Liver (tissue), 9 donors: ENCODE results near the gene FGD2. TPM values are rescaled to one million over a fixed set of nuclear protein-coding genes. Genes with fewer than 3 reads are reported as not detected.

Experiments
- DNase-seq: peaks from one replicate; pipeline ENCODE4 v3.0.0-alpha.2; 2017; ENCODE audit warnings: low spot score
- H3K27ac ChIP-seq, 2 donors: one replicate each; pipeline ENCODE4 v1.7.0; 2013; ENCODE audit warnings: inconsistent platforms in 2 of 2, low read length in 2 of 2, control low read depth in 1 of 2, low read depth in 1 of 2, mild to moderate bottlenecking in 1 of 2
- H3K27me3 ChIP-seq, 4 donors: one replicate each; pipeline versions ENCODE4 v1.6.1 to v1.7.0; 2013; ENCODE audit warnings: low read length in 3 of 4, inconsistent platforms in 1 of 4, mild to moderate bottlenecking in 1 of 4, moderate library complexity in 1 of 4; ENCODE audit not compliant: control insufficient read depth in 4 of 4, insufficient read depth in 4 of 4
- H3K36me3 ChIP-seq, 4 donors: one replicate each; pipeline versions ENCODE4 v1.6.1 to v1.7.0; 2013; ENCODE audit warnings: low read length in 3 of 4, mild to moderate bottlenecking in 3 of 4, low read depth in 1 of 4, moderate library complexity in 1 of 4; ENCODE audit not compliant: control insufficient read depth in 4 of 4, insufficient read depth in 3 of 4
- H3K4me1 ChIP-seq, 4 donors: one replicate each; pipeline versions ENCODE4 v1.6.1 to v1.7.0; 2013; ENCODE audit warnings: low read length in 3 of 4, mild to moderate bottlenecking in 3 of 4, moderate library complexity in 1 of 4; ENCODE audit not compliant: control insufficient read depth in 4 of 4, insufficient read depth in 4 of 4
- H3K4me3 ChIP-seq, 3 donors: one replicate each; pipeline versions ENCODE4 v1.6.1 to v1.7.0; 2013; ENCODE audit warnings: low read length in 3 of 3, control low read depth in 1 of 3, low read depth in 1 of 3, mild to moderate bottlenecking in 1 of 3
- H3K9ac ChIP-seq, 2 donors: one replicate each; pipeline ENCODE4 v1.7.0; 2013; ENCODE audit warnings: low read length in 2 of 2, mild to moderate bottlenecking in 2 of 2, moderate library complexity in 2 of 2, control low read depth in 1 of 2, low read depth in 1 of 2
- H3K9me3 ChIP-seq, 4 donors: one replicate each; pipeline versions ENCODE4 v1.6.1 to v1.7.0; 2013; ENCODE audit warnings: low read length in 3 of 4; ENCODE audit not compliant: control insufficient read depth in 4 of 4
- EGR1 ChIP-seq, 2 donors: IDR thresholded peaks; 2 replicates each; pipeline ENCODE4 v1.6.1; 2016 to 2018; ENCODE audit warnings: antibody characterized with exemption in 2 of 2, low read depth in 2 of 2
- FOXA1 ChIP-seq: IDR thresholded peaks from 2 replicates; pipeline ENCODE4 v1.6.1; 2016; ENCODE audit warnings: antibody characterized with exemption
- FOXA2 ChIP-seq: IDR thresholded peaks from 2 replicates; pipeline ENCODE4 v1.6.1; 2016; ENCODE audit warnings: antibody characterized with exemption
- GABPA ChIP-seq, 2 donors: IDR thresholded peaks in 1 of 2; conservative IDR thresholded peaks in 1 of 2; 2 replicates each; pipeline ENCODE4 v1.6.1; 2016; ENCODE audit warnings: antibody characterized with exemption in 2 of 2, mild to moderate bottlenecking in 1 of 2, moderate library complexity in 1 of 2
- HNF4A ChIP-seq, 2 donors: conservative IDR thresholded peaks; 2 replicates each; pipeline ENCODE4 v1.6.1; 2016; ENCODE audit warnings: antibody characterized with exemption in 2 of 2, mild to moderate bottlenecking in 2 of 2
- HNF4G ChIP-seq: IDR thresholded peaks from 2 replicates; pipeline ENCODE4 v1.6.1; 2016; ENCODE audit warnings: antibody characterized with exemption
- JUND ChIP-seq, 2 donors: IDR thresholded peaks; 2 replicates each; pipeline ENCODE4 v1.6.1; 2016; ENCODE audit warnings: antibody characterized with exemption in 2 of 2
- NR2F2 ChIP-seq: IDR thresholded peaks from 2 replicates; pipeline ENCODE4 v1.6.1; 2016; ENCODE audit warnings: antibody characterized with exemption
- RAD21 ChIP-seq, 2 donors: IDR thresholded peaks; 2 replicates each; pipeline ENCODE4 v1.6.1; 2016; ENCODE audit warnings: antibody characterized with exemption in 2 of 2, mild to moderate bottlenecking in 2 of 2
- RXRA ChIP-seq, 2 donors: IDR thresholded peaks; 2 replicates each; pipeline ENCODE4 v1.6.1; 2017 to 2018; ENCODE audit warnings: antibody characterized with exemption in 2 of 2, mild to moderate bottlenecking in 1 of 2
- SP1 ChIP-seq: IDR thresholded peaks from 2 replicates; pipeline ENCODE4 v1.6.1; 2018; ENCODE audit warnings: antibody characterized with exemption, mild to moderate bottlenecking
- TAF1 ChIP-seq: conservative IDR thresholded peaks from 2 replicates; pipeline ENCODE4 v1.6.1; 2016; ENCODE audit warnings: antibody characterized with exemption, mild to moderate bottlenecking
- YY1 ChIP-seq: IDR thresholded peaks from 2 replicates; pipeline ENCODE4 v1.6.1; 2016; ENCODE audit warnings: antibody characterized with exemption, mild to moderate bottlenecking
- WGBS: extraction: QIAGEN DNeasy Blood & Tissue Kit; methylation state at CpG from one replicate; pipeline ENCODE4 v1.1.7; 2013; 5-methylcytosine and 5-hydroxymethylcytosine counted together
- polyA plus RNA-seq, 2 donors: library from polyadenylated mRNA; stranded (reverse) in 1 of 2; unstranded in 1 of 2; fragments of 200-250 nt in 1 of 2; fragments of >200 nt in 1 of 2; fragmentation: Nextera tagmentation in 1 of 2; extraction: Ambion mirVana in 1 of 2; gene quantifications; one replicate each; pipeline versions ENCODE4 v1.2.1 to v1.2.3, GENCODE V29; 2013 to 2015
- total RNA-seq, 2 donors: library from RNA; depleted of rRNA; stranded (reverse); fragments of >200 nt; gene quantifications; one replicate each; pipeline ENCODE4 v1.2.3, GENCODE V29; 2014
- TF ChIP-seq, protein P1 (sequence below): fragments of 150-350 bp; IDR thresholded peaks from 2 replicates; pipeline ENCODE4 v1.5.1; 2017; ENCODE audit warnings: improper control_type of control experiment, low read depth, low read length; ENCODE audit not compliant: missing input control
- TF ChIP-seq, protein P2 (sequence below): IDR thresholded peaks from 2 replicates; pipeline ENCODE4 v1.6.1; 2016; ENCODE audit warnings: antibody characterized with exemption
- TF ChIP-seq, protein P3 (sequence below): IDR thresholded peaks from 2 replicates; pipeline ENCODE4 v1.6.1; 2016; ENCODE audit warnings: antibody characterized with exemption
- TF ChIP-seq, protein P4 (sequence below): IDR thresholded peaks from 2 replicates; pipeline ENCODE4 v1.6.1; 2016; ENCODE audit warnings: antibody characterized with exemption
- TF ChIP-seq, protein P5 (sequence below): IDR thresholded peaks from 2 replicates; pipeline ENCODE4 v1.6.1; 2016; ENCODE audit warnings: antibody characterized with exemption, mild to moderate bottlenecking
- donor health status: healthy.
- donor health status: healthy.
- donor health status: healthy.
- donor health status: healthy.
- donor health status: healthy.

The FGD2 gene
- total and polyA plus RNA-seq, 4 donors, result 4.6 to 24.4 (median 9.1) TPM

DNA sequence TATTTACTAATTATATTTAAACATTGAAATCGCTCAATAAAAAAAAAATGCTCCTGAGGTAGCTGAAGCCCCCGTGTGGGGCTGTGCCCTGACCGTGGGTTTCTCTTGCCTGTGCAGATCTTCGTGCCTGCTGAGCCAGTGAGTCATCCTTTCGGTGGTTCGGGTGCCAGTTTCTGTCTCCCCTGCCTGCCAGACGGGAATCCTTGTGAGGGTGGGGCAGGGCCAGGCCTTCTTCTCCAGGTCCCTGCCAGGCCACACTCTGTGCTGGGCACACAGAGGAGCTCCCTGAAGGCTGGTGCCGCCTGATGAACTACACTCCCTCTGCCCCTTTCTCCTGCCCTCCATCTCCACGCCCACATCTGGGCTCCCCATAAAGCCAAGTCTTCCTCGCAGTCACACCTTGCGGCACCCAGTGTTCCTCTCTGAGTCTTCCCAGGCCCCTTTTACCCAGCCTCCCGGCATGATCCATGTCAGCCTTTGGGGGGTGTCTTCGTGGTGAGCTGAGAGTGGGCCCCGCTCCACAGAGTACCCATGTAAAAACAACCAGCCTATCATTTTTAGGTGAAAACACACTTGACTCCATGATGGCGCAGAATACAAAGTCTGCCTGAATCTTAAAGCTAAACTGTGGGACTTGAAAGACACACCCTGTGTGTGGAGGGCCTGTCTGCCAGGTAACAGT is 19.3 kb downstream of the FGD2 start:
- Histone ChIP-seq H3K9me3 (no peaks in the 10 kb centered on the region), H3K4me3 (no peak overlapping the region), H3K4me1 (peaks cover 8 to 23% (median 19%) of the 10 kb centered on the region in 4 donors), H3K36me3 (no peaks in the 10 kb centered on the region), H3K9ac (no peak overlapping the region), H3K27me3 (no peaks in the 10 kb centered on the region), H3K27ac (no peak overlapping the region)
- TF ChIP-seq TAF1, result no peak
- no peak for TF ChIP-seq NR2F2
- TF ChIP-seq, protein P1, sequence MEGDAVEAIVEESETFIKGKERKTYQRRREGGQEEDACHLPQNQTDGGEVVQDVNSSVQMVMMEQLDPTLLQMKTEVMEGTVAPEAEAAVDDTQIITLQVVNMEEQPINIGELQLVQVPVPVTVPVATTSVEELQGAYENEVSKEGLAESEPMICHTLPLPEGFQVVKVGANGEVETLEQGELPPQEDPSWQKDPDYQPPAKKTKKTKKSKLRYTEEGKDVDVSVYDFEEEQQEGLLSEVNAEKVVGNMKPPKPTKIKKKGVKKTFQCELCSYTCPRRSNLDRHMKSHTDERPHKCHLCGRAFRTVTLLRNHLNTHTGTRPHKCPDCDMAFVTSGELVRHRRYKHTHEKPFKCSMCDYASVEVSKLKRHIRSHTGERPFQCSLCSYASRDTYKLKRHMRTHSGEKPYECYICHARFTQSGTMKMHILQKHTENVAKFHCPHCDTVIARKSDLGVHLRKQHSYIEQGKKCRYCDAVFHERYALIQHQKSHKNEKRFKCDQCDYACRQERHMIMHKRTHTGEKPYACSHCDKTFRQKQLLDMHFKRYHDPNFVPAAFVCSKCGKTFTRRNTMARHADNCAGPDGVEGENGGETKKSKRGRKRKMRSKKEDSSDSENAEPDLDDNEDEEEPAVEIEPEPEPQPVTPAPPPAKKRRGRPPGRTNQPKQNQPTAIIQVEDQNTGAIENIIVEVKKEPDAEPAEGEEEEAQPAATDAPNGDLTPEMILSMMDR, result no peak
- TF ChIP-seq HNF4G, result no peak
- no peak for TF ChIP-seq EGR1 (IDR thresholded peaks at IDR 0.05; ENCODE audit: low read depth in 2 of 2)
- TF ChIP-seq HNF4A (conservative IDR thresholded peaks at IDR 0.05), result no peak
- no peak for TF ChIP-seq RAD21 (IDR thresholded peaks at IDR 0.05)
- TF ChIP-seq, protein P2, sequence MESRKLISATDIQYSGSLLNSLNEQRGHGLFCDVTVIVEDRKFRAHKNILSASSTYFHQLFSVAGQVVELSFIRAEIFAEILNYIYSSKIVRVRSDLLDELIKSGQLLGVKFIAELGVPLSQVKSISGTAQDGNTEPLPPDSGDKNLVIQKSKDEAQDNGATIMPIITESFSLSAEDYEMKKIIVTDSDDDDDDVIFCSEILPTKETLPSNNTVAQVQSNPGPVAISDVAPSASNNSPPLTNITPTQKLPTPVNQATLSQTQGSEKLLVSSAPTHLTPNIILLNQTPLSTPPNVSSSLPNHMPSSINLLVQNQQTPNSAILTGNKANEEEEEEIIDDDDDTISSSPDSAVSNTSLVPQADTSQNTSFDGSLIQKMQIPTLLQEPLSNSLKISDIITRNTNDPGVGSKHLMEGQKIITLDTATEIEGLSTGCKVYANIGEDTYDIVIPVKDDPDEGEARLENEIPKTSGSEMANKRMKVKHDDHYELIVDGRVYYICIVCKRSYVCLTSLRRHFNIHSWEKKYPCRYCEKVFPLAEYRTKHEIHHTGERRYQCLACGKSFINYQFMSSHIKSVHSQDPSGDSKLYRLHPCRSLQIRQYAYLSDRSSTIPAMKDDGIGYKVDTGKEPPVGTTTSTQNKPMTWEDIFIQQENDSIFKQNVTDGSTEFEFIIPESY, result no peak
- no peak for TF ChIP-seq FOXA2
- no peak for TF ChIP-seq GABPA (IDR thresholded peaks at IDR 0.05 in 1 of 2, conservative IDR thresholded peaks at IDR 0.05 in 1 of 2)
- TF ChIP-seq FOXA1, result no peak
- TF ChIP-seq, protein P3, sequence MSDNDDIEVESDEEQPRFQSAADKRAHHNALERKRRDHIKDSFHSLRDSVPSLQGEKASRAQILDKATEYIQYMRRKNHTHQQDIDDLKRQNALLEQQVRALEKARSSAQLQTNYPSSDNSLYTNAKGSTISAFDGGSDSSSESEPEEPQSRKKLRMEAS, result no peak
- TF ChIP-seq SP1, result no peak
- no peak for TF ChIP-seq RXRA (IDR thresholded peaks at IDR 0.05)
- TF ChIP-seq, protein P4, sequence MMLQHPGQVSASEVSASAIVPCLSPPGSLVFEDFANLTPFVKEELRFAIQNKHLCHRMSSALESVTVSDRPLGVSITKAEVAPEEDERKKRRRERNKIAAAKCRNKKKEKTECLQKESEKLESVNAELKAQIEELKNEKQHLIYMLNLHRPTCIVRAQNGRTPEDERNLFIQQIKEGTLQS, result no peak
- no peak for TF ChIP-seq YY1
- no peak for TF ChIP-seq JUND (IDR thresholded peaks at IDR 0.05)
- TF ChIP-seq, protein P5, sequence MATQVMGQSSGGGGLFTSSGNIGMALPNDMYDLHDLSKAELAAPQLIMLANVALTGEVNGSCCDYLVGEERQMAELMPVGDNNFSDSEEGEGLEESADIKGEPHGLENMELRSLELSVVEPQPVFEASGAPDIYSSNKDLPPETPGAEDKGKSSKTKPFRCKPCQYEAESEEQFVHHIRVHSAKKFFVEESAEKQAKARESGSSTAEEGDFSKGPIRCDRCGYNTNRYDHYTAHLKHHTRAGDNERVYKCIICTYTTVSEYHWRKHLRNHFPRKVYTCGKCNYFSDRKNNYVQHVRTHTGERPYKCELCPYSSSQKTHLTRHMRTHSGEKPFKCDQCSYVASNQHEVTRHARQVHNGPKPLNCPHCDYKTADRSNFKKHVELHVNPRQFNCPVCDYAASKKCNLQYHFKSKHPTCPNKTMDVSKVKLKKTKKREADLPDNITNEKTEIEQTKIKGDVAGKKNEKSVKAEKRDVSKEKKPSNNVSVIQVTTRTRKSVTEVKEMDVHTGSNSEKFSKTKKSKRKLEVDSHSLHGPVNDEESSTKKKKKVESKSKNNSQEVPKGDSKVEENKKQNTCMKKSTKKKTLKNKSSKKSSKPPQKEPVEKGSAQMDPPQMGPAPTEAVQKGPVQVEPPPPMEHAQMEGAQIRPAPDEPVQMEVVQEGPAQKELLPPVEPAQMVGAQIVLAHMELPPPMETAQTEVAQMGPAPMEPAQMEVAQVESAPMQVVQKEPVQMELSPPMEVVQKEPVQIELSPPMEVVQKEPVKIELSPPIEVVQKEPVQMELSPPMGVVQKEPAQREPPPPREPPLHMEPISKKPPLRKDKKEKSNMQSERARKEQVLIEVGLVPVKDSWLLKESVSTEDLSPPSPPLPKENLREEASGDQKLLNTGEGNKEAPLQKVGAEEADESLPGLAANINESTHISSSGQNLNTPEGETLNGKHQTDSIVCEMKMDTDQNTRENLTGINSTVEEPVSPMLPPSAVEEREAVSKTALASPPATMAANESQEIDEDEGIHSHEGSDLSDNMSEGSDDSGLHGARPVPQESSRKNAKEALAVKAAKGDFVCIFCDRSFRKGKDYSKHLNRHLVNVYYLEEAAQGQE, result no peak
- 73% methylated on average over 15 of the region's 15 CpGs for WGBS
- DNase-seq, result no peak
